NCI-H774 (cell line): ENCODE results near the gene CDC14A.
A peak's percentile ranks its signal among the peaks of the same experiment; 100 is the strongest.
"Not testable (repeated sequence)": the region's sequence is repeated elsewhere in the genome, so short reads cannot be mapped to it uniquely, and the experiment has no call there.

ENCODE experiments used
- DNase-seq: peaks from one replicate; lab custom pipeline; 2025; lab: John Stamatoyannopoulos, UW

The CDC14A gene, protein sequence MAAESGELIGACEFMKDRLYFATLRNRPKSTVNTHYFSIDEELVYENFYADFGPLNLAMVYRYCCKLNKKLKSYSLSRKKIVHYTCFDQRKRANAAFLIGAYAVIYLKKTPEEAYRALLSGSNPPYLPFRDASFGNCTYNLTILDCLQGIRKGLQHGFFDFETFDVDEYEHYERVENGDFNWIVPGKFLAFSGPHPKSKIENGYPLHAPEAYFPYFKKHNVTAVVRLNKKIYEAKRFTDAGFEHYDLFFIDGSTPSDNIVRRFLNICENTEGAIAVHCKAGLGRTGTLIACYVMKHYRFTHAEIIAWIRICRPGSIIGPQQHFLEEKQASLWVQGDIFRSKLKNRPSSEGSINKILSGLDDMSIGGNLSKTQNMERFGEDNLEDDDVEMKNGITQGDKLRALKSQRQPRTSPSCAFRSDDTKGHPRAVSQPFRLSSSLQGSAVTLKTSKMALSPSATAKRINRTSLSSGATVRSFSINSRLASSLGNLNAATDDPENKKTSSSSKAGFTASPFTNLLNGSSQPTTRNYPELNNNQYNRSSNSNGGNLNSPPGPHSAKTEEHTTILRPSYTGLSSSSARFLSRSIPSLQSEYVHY

DNA sequence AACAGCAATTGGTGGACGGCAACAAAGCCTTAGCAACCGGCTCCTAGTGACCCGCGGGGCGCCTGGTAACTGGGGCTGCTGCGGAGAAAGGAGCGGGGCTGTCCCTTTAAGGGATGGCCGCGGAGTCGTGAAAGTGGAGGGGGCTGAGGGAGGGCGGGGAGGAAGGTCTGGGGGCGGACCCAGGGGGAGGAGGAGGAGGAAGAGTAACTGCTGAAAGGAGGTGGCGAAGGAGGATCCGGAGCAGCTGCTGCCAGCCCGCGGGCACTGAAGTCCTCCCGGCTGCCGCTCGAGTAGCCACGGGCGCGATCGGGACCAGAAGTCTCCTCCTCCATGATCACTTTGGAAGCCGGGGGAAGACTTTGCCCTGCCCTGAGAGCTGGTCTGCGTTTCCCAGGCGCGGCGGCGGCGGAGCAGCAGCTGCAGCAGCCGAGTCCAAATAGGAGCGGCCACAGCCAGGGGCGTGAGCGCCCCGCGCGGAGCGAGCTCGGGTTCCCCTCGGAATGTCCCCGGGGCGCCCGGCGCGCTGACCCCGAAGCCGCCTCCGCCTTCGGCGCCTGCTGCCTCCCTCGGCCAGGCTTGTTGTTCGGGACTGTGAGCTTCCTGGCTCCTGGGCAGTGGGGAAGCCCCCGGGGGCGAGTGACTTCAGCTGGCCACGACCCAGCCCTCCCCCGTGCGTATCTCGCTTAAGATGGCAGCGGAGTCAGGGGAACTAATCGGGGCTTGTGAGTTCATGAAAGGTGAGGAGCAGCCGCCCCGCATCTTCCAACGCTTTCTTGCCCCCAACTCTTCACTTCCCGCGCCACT lies at the start of gene CDC14A:
Gene CDC14A (plus strand): TSS at position 240 of the 804 bp plus-strand sequence. CDS start 449 bp downstream, at position 689.
- peak; percentile 92 for DNase-seq

DNA sequence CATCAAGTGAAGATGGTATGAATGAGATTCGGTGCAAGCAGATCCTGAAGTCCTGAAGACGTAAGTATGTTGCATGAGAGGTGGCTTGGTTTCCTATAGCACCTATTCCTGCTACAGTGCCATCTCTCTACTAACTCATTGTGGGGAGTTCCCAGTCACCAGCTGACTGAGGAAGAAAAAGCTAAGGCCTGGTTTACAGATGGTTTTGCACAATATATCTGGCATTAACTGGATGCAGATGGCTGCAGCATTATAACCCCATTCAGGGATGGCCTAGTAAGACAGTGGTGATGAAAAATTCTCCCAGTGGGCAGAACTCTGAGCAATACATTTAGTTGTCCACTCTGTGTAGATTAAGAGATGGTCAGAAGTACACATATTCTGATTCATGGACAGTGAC lies 49.6 kb upstream of the CDC14A start:
- DNase-seq, result no peak

DNA sequence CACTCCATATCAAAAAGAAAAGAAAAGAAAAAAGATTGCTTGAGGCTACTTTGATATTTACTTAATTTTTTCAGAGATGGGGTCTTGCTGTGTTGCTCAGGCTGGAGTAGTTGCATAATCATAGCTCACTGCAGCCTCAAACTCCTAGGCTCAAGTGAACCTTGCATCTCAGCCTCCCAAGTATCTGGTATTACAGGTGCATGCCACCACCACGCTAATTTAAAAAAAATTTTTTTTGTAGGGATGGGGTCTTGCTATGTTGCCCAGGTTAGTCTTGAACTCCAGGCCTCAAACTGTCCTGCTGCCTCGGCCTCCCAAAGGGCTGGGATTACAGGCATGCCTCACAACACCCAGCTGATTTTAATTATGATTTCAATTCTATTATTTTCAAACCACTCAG lies 48.1 kb upstream of the CDC14A start:
- DNase-seq, result no peak

DNA sequence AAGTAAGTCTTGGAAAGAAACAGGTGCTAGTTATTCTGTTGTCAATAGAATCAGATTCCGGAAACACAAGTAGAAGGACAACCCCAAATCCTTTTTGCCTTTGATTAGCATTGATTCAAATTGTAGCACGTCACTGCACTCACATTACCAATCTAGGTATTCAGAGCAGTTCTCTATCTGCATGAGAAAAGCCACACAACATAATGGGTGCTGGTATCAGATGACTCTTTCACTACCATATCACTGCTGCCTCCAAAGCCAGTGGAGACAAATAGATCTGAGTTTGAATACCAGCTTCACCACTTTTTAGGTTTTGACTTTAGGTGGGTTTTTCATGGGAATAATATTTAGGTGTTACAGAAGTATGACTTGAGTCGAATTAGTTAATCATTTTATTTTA lies 47.4 kb upstream of the CDC14A start:
- DNase-seq, result no peak

DNA sequence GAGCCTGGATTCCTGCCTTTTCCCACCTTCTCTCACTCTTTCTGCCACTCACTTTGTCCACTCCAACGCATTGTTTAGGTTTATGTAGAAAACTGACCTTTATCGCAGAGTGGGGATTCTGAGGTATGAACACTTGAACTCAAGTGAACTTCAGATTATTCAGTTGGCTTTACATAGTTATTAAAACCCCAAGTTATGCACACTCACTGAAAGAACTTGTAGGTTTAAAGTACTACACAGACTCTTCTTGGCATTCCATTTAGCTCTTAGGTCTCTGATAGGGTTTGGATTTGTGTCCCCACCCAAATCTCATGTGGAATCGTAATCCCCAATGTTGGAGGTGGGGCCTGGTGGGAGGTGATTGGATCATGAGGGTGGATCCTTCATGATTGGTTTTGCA lies 46.4 kb upstream of the CDC14A start:
- no peak for DNase-seq

DNA sequence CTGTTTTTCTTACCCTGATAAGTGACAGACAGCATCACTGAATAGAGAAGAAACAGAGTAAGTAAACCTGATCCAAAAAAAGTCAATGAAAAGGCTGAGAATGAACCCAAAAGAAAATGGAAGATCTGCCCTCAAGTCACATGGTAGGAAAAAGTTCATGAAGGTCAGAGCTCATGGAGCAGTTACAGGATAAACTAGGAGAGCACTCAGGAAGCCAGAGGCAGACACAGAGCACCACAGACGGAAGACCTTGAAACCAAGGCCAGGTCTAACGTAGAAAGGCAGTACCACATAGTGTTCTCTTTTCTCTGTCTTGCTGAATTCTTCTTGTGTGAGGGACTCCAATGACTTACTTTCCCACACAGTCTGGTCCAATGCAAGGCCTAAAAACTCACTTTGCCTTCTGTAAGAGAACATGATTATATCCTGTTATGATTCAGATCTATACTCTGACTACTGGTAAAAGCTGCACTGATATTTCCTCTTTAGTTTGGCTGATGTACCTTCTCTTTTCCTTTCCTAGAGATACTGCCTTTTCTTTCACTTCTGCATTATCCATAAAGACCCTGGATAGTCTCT lies 45.5 kb upstream of the CDC14A start:
- DNase-seq, result no peak

DNA sequence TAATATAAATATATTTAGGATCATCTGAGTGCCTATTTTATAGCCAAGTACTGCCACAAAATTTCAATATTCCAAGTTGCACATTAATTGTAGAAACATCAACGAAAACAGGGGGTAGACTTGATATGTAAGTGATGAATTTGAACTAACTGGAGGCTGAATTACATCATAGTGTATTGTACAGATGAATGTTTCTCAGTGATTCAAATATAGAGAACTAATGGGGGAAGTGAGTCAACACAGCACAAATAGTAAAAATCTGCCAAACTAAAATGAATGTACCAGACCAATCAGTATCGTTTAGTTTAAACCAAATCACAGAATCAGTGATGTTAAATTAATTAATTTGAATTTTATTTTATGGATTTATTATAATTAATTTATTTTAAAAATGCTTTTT lies 43.5 kb upstream of the CDC14A start:
- no peak for DNase-seq

DNA sequence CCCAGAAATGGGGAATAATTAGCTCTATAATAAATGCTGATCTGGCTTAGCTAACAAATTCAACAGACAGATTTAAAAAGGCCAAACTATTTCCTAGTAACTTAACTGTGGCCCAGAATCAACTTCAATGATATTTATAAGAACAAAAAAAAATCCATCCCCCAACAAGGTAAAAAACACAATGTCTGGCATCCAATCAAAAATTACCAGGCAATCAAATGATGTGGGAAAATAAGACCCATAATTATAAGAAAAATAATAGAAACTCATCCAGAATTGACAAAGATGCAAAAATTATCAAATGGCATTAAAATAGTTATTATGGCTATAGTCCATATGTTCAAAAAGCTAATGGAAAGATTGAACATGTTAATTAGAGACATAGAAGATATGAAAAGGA lies 42.4 kb upstream of the CDC14A start:
- DNase-seq, result no peak

DNA sequence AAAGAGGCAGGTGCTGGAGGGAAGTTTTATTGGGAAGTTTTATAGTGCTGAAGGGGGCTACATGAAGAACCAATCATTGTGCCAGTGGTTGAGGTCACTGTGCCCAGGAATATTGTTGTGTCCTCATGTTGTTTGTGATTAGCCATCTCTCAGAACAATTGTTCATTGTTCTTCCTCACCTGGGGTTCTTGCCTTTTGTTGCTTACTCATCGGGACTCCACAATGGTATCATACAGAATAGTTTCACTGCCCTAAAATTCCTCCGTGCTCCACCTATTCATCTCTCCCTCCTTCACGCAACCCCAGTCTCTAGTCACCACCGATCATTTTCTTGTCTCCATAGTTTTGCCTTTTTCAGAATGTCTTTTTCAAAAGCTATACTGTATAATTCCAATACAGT lies 38.9 kb upstream of the CDC14A start:
- no peak for DNase-seq

DNA sequence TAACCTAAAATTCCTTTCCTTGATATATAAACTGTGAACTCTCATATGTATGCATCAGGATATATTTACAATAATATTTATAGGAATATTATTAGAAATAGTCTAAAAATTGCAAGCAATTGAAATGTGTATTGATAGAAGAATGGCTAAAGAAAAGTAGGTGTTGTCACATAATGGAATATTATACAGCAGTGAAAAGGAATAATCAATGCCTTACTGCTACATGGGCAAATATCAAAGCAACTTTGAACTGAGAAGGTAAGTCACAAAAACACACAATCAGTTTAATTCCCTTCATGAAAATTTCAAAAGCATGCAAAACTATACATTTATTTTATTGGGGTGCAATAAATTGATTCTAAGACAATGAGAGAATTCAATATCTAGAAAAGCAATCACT lies 35.7 kb upstream of the CDC14A start:
- DNase-seq, result no peak

DNA sequence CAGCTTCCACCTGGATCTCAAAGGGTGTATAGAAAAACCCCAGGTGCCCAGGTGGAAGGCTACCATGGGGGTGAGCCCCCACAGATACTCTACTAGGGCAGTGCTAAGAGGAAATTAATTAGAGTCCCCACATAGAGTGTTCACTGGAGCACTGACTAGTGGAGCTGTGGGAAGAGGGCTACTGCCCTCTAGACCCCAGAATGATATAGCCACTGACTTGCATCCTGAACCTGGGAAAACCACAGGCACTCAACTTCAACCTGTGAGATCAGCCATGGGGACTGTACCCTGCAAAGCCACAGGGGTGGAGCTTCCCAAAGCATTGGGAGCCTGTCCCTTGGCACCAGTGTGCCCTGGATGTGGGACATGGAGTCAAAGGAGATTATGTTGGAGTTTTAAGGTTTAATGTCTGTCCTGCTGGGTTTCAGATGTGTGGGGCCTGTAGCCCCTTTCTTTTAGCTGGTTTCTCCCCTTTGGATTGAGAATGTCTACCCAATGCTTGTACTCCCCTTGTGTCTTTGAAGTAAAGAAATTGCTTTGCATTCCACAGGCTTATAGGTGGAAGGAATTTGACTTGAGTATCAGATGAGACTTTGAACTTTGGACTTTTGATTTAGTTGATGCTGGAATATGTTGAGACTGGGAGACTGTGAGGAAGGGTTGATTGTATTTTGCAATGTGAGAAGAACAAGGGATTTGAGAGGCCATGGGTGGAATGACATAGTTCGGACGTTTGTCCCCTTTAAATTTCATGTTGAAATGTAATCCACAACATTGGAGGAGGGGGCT lies 31.8 kb upstream of the CDC14A start:
- no peak for DNase-seq

DNA sequence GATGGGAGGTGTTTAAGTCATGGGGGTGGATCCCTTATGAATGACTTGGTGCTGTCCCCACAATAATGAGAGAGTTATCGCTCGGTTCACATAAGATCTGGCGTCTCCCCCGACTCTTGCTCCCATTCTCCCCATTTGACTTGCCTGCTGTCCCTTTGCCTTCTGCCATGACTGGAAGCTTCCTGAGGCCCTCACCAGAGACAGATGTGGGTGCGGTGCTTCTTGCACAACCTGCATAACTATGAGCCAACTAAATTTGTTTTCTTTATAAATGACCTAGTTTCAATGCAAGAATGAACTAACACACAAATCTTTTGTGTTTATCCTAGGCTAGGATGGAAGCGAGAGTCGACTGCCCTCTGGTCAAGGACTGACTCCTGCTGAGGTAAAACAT lies 31.2 kb upstream of the CDC14A start:
- no peak for DNase-seq

DNA sequence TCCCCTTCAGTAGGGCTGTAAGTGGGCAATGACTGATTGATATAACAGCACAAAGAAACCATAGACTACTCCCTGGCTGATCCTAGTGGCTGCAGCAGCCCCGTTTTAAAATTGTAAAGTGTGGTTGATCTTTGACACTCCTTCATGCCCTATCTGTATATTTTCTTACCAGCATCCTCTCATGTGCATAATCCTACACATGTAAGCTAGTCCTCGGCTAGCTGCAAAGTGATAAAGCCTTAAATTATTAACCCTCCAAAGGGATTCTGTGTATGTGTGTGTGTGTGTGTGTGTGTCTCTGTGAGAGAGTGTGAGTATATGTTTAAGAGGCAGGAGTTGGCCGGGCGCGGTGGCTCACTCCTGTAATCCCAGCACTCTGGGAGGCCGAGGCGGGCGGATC lies 30.8 kb upstream of the CDC14A start:
- DNase-seq, result no peak

DNA sequence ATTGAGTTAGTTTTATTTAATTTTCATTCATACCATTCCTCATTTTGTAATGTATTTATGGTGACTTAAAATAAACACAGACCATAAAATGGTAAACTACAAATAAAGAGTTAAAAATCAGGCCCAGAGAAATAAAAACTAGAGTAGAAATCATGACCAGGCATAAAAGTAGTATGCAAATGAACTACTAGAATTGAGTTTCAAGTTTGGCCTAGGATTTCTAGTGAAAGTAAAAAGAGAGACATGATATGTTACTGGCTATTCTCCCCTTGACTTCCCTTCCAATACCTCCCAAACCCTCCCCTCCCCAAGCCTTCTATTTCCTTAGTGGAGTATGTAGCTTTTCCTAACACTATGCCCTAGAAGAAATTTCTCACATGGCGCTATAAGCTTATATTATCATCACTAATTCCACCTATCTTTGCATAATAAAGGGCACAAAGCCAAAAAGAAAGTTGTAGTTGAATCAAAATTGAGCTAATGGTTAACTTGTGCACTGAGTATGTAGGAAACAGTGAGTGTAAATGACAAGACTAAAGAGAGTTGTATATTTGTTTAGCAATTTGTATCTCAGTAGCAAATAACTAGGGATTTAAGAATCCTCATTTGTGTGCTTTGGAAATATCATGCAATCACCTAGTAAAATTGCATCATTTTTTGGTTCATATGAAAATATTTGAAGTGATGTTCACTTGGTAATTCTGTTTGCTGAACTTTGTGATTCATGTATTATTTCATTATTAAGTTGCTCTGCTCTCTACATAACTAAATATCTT lies 29.7 kb upstream of the CDC14A start:
- no peak for DNase-seq

DNA sequence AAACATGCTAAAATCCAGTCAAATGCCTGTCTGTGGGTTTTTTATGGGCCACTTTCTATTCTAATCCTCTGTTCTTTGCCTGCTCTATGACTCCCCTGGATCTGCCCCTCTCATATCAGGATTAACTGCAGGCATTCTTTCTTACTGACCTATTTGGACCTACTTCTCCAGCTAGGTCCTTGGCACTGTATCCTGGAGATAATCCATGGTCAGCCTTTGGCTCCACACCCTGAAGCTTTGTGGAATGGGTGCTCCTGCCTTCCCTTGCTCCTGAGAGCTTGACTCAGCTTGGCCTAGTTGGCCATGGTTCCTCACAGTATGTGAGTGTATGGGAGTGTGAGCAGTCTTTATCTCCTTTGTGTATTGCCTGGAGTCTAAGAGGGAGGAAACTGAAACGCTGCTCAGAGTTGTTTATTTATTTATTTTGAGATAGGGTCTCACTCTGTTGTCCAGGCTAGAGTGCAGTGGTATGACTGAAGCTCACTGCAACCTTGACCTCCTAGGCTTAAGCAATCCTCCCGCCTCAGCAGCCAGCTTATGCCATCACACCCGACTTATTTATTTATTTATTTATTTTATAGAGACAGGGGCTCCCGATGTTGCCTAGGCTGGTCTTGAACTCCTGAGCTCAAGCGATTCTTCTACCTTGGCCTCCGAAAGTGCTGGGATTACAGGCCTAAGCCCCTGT lies 28.7 kb upstream of the CDC14A start:
- DNase-seq, result no peak

DNA sequence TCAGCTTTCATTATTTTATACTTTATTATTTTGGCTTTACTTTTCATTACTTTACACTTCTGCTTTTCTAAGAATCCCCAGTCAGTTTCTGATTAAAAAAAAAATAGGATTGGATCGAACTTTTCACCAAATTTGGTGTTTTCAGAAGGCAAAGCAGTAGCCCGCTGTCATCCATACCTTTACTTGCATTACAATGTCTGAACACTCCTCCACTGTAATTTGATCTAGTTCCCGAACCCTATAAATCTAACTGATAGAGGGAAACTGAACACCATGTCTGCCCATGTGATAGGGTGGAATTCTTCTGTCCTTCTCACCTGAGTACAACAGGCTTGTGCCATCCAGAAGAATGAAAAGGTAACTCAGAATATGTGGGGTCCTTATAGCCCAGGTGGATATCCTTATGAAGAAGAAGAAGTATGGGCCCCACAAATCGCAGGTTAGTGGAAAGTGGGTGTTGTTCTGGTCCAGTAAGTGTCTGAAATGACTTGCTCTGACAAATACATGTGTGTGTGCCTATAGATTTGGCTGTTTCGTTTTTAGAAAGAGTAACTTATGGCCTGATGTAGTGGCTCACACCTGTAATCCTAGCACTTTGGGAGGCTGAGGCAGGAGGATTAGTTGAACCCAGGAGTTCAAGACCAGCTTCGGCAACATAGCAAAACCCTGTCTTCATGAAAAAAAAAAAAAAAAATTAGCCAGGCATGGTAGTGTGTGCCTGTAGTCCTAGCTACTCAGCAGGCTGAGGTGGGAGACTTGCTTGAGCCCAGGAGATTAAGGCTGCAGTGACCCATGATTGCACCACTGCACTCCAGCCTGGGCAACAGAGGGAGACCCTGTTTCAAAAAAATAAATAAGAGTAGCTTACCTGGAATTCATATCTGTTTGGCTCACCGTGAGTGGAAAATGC lies 26.6 kb upstream of the CDC14A start:
- no peak for DNase-seq

DNA sequence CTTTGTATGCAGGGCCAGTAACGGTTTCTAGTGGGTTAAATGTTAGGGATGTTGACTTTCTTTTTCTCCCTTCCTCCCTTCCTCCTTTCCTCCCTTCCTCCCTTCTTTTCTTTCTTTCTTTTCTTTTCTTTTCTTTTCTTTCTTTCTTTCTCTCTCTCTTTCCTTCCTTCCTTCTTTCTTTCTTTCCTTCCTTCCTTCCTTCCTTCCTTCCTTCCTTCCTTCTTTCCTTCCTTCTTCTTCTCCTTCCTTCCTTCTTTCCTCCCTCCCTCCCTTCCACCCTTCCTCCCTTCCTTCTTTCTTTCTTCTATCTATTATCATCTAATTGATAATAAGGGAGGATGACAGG lies 26.0 kb upstream of the CDC14A start:
- not testable (repeated sequence) for DNase-seq

DNA sequence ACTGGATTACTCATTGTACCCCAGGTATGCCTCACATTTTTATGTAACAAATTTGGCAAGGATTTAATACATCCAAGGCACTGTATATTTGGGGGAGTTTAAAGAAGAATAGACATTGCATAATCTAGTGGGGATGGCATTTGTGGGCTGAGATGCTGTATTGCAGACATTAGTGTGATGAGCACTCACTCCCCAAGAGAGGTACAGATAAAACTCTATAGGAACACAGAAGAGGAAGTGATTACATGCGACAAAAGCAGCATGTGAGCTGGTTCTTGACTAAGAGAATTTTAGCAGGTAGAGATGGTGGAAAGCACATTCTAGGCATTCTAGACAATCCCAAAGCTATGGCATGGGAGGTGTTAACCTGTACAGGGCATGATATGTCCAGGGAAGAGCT lies 24.2 kb upstream of the CDC14A start:
- no peak for DNase-seq

DNA sequence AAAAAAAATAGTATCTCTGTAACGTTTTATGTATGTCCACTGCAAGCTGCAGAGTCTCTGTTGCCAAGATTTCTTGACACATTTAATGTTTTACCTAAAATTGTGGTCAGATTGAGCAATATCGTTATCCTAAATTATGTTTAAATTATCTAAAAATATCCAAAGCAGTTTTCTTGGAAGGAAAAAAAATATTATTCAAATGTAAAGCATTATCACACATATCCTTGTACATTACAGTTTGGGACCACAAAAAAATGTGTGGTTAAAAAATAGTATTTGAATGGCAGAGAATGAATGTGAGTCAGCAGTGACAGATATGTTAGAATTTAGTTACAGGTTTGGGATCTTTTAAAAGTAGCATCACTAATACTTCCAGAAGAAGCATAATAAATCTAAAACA lies 21.2 kb upstream of the CDC14A start:
- not testable (repeated sequence) for DNase-seq
